Fibroblast of pulmonary artery (primary cell): ENCODE data around the gene NFIX.

Source experiments
- DNase-seq: peaks from one replicate; pipeline ENCODE4 v3.0.0-alpha.2; 2010; ENCODE audit warnings: low read depth
- H3K4me3 ChIP-seq: replicated peaks from 2 replicates; pipeline ENCODE4 v1.5.1; 2011; ENCODE audit warnings: low read depth, mild to moderate bottlenecking, control low read depth, low read length, moderate library complexity
- CTCF ChIP-seq: IDR thresholded peaks from 2 replicates; pipeline ENCODE4 v1.5.1; 2011; ENCODE audit warnings: mild to moderate bottlenecking, control low read depth, low read length, inconsistent platforms; ENCODE audit errors: missing control alignments

Gene NFIX

GRCh38 chr19:12965812-12966135, 29.5 kb upstream of the NFIX start:
- DNase-seq = no peak
- H3K4me3 ChIP-seq = no peak overlapping the region

GRCh38 chr19:12967907-12968306, 27.4 kb upstream of the NFIX start:
- no peak for DNase-seq
- no peak overlapping the region for H3K4me3 ChIP-seq
- no peak for TF ChIP-seq CTCF

More at GRCh38 chr19:12965812-12966135, 29.5 kb upstream of the NFIX start:
- no peak for TF ChIP-seq CTCF

- no peak for DNase-seq
- no peak for TF ChIP-seq CTCF
- H3K4me3 ChIP-seq = no peak within 1 kb of the TSS
Observed at GRCh38 chr19:12969292-12969988, 25.8 kb upstream of the NFIX start, which contains the start of gene DAND5. TSS of gene DAND5 (plus strand) at chr19:12969576. CDS start at chr19:12969661, 85 bp downstream.

GRCh38 chr19:12970070-12970820, 25.0 kb upstream of the NFIX start:
- no peak overlapping the region for H3K4me3 ChIP-seq
- TF ChIP-seq CTCF = no peak
- DNase-seq = no peak

GRCh38 chr19:12973236-12973635, 22.0 kb upstream of the NFIX start:
- DNase-seq = no peak
- TF ChIP-seq CTCF = no peak
- no peak overlapping the region for H3K4me3 ChIP-seq

- TF ChIP-seq CTCF = no peak
- DNase-seq = no peak
- H3K4me3 ChIP-seq = no peak overlapping the region
Observed at GRCh38 chr19:12974301-12975220, 20.7 kb upstream of the NFIX start.
